ENCODE measurements around the gene BLNK. TPM values are rescaled to one million over a fixed set of nuclear protein-coding genes. Genes with fewer than 3 reads are reported as not detected.

The BLNK gene
- total RNA-seq, 1 experiment from 2014 or later = 1.0 TPM

- TF ChIP-seq CTCF (conservative IDR thresholded peaks at IDR 0.05) (no peak), EZH2 (IDR thresholded peaks at IDR 0.05; ENCODE audit: low read depth) (no peak)
- intact Hi-C loops (cut with micrococcal nuclease; ENCODE audit: unreplicated experiment) = no loop called here
- H2AFZ ChIP-seq = no peak overlapping the region
- no peaks in the 10 kb centered on the region for H3K79me2 ChIP-seq (ENCODE audit: low read depth)
- no peaks in the 10 kb centered on the region for H3K4me1 ChIP-seq (replicated peaks; ENCODE audit: insufficient read depth)
- no peak overlapping the region for H3K4me2 ChIP-seq
- H3K27ac ChIP-seq = no peak overlapping the region
- no peak overlapping the region for H3K4me3 ChIP-seq
- no peak for DNase-seq
- no peaks in the 10 kb centered on the region for H3F3A ChIP-seq (ENCODE audit: insufficient read depth, low read depth)
- H3K27me3 ChIP-seq (ENCODE audit: insufficient read depth, low read depth) = no peaks in the 10 kb centered on the region
- no peaks in the 10 kb centered on the region for H4K20me1 ChIP-seq (ENCODE audit: insufficient read depth)
- no peaks in the 10 kb centered on the region for H3K9me2 ChIP-seq (ENCODE audit: insufficient read depth)
- ChIA-PET POLR2A (ENCODE audit: unreplicated experiment) (interaction anchor here (0.6 kb wide), 1 partner anchor 151 kb away, joined by 7 read pairs; no protein-coding TSS in a partner anchor), CTCF (no interaction called here)
- no TSS peak for BruUV-seq (replicated peaks)
- H3K9me3 ChIP-seq (ENCODE audit: insufficient read depth, low read depth) = no peaks in the 10 kb centered on the region
- H3K36me3 ChIP-seq (ENCODE audit: low read depth) = no peaks in the 10 kb centered on the region
Observed at GRCh38 chr10:96280859-96281258, 9.5 kb upstream of the BLNK start.

GRCh38 chr10:96279191-96279641 lies 7.8 kb upstream of the BLNK start:
- TF ChIP-seq EZH2 (IDR thresholded peaks at IDR 0.05; ENCODE audit: low read depth) = no peak
- no peak for TF ChIP-seq CTCF (conservative IDR thresholded peaks at IDR 0.05)
- Histone ChIP-seq H3K9me3 (ENCODE audit: insufficient read depth, low read depth) (no peaks in the 10 kb centered on the region), H3K4me3 (no peak overlapping the region), H4K20me1 (ENCODE audit: insufficient read depth) (no peaks in the 10 kb centered on the region), H3K27me3 (ENCODE audit: insufficient read depth, low read depth) (no peaks in the 10 kb centered on the region), H2AFZ (no peak overlapping the region), H3F3A (ENCODE audit: insufficient read depth, low read depth) (no peaks in the 10 kb centered on the region), H3K4me1 (replicated peaks; ENCODE audit: insufficient read depth) (no peaks in the 10 kb centered on the region), H3K4me2 (no peak overlapping the region), H3K27ac (no peak overlapping the region), H3K9me2 (ENCODE audit: insufficient read depth) (no peaks in the 10 kb centered on the region), H3K79me2 (ENCODE audit: low read depth) (no peaks in the 10 kb centered on the region), H3K36me3 (ENCODE audit: low read depth) (no peaks in the 10 kb centered on the region)
- CTCF ChIA-PET = interaction anchor here (0.7 kb wide), 1 partner anchor 12 kb away, joined by 4 read pairs; no protein-coding TSS in a partner anchor
- no peak for DNase-seq
- no TSS peak for BruUV-seq (replicated peaks)
- POLR2A ChIA-PET (ENCODE audit: unreplicated experiment) = no interaction called here
- intact Hi-C loops (cut with micrococcal nuclease; ENCODE audit: unreplicated experiment) = no loop called here

- POLR2A ChIA-PET (ENCODE audit: unreplicated experiment) = no interaction called here
- CTCF ChIA-PET = no interaction called here
- no peaks in the 10 kb centered on the region for H3K27me3 ChIP-seq (ENCODE audit: insufficient read depth, low read depth)
- H3F3A ChIP-seq (ENCODE audit: insufficient read depth, low read depth) = no peaks in the 10 kb centered on the region
- no peaks in the 10 kb centered on the region for H4K20me1 ChIP-seq (ENCODE audit: insufficient read depth)
- intact Hi-C loops (cut with micrococcal nuclease; ENCODE audit: unreplicated experiment) = no loop called here
- no peak overlapping the region for H2AFZ ChIP-seq
- no peaks in the 10 kb centered on the region for H3K9me2 ChIP-seq (ENCODE audit: insufficient read depth)
- BruUV-seq (replicated peaks) = no TSS peak
- H3K4me1 ChIP-seq (replicated peaks; ENCODE audit: insufficient read depth) = no peaks in the 10 kb centered on the region
- DNase-seq = no peak
- no peaks in the 10 kb centered on the region for H3K79me2 ChIP-seq (ENCODE audit: low read depth)
- no peak overlapping the region for H3K4me3 ChIP-seq
- no peaks in the 10 kb centered on the region for H3K36me3 ChIP-seq (ENCODE audit: low read depth)
- no peak overlapping the region for H3K27ac ChIP-seq
- no peak overlapping the region for H3K4me2 ChIP-seq
- TF ChIP-seq CTCF (conservative IDR thresholded peaks at IDR 0.05) (no peak), EZH2 (IDR thresholded peaks at IDR 0.05; ENCODE audit: low read depth) (no peak)
- no peaks in the 10 kb centered on the region for H3K9me3 ChIP-seq (ENCODE audit: insufficient read depth, low read depth)
Observed at GRCh38 chr10:96276831-96277230, 5.5 kb upstream of the BLNK start.
